ENCODE measurements around the gene RPRD2. TPM values are rescaled to one million over a fixed set of nuclear protein-coding genes. Genes with fewer than 3 reads are reported as not detected.
A peak's percentile ranks its signal among the peaks of the same experiment; 100 is the strongest.

Gene RPRD2
- total and polyA plus RNA-seq, 9 of the 15 experiments (the other 6 are each of a cell fraction or from before 2014, with no cell fraction given): 1.5 to 21.6 (median 7.7) TPM

DNA sequence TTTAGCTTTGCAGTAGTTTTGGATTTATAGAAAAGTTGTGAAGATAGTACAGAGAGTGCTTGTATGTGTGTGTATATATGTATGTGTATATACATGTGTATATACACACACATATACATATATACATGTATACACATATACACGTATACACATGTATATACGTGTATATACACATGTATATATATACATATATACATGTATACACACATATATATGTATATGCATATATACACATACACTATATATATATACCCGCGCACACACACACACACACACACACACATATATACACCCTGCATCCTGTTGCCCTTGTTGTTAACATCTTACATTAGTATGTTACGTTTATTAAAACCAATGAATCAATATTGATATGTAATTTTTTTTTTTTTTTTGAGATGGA lies 24.3 kb downstream of the RPRD2 start:
- Histone ChIP-seq H4K20me1 (replicated peaks; ENCODE audit: control insufficient read depth, insufficient read depth, low read length) (0 out of 2 replicates have a peak, but pooled peaks cover 9% of the 10 kb centered on the region), H3K9me3 (replicated peaks; ENCODE audit: control insufficient read depth, insufficient read depth, low read depth, low read length) (no peaks in the 10 kb centered on the region), H3K27ac (ENCODE audit: extremely low read depth, low read depth, low read length) (no peak overlapping the region), H3K36me3 (ENCODE audit: control insufficient read depth, insufficient read depth, low read length) (no peaks in the 10 kb centered on the region), H3K79me2 (ENCODE audit: control insufficient read depth, insufficient read depth, low read length) (peaks cover 89% of the 10 kb centered on the region), H3K4me1 (replicated peaks in 1 of 2; ENCODE audit: control insufficient read depth in 2 of 2, insufficient read depth in 2 of 2, low read length in 2 of 2) (peaks cover 3 to 9% of the 10 kb centered on the region in 2 experiments), H3K4me2 (ENCODE audit: insufficient read depth, low read length) (no peak overlapping the region), H3K9me1 (ENCODE audit: control insufficient read depth, insufficient read depth, low read length) (peaks cover 5% of the 10 kb centered on the region), H3K27me3 (ENCODE audit: control insufficient read depth in 2 of 2, insufficient read depth in 2 of 2, low read length in 2 of 2) (no peaks in the 10 kb centered on the region), H2AFZ (ENCODE audit: low read depth, low read length) (no peak overlapping the region), H3K4me3 (no peak overlapping the region), H3K9ac (ENCODE audit: insufficient read depth in 1 of 2, low read depth in 2 of 2, low read length in 2 of 2) (no peak overlapping the region)
- no TSS peak for BruUV-seq (replicated peaks)
- in situ Hi-C loops (cut with MboI) (no loop called here), intact Hi-C loops (cut with micrococcal nuclease) (no loop called here)
- no peak for FAIRE-seq
- WGBS (ENCODE audit: insufficient coverage, low coverage, missing lambda C conversion rate): 92% methylated on average over 5 of the region's 5 CpGs
- ChIA-PET CTCF (ENCODE audit: low intra/inter-chr PET ratio) (interaction anchor here (0.6 kb wide), 1 partner anchor 132 kb away, joined by 4 read pairs; no protein-coding TSS in a partner anchor), POLR2A (interaction anchor here (0.7 to 1.1 kb wide), 3 partner anchors 16 to 24 kb away, joined by 3 to 5 read pairs (median 4); partner anchors contain the start of gene RPRD2)
- ATAC-seq: no peak
- no peak for DNase-seq (ENCODE audit: extremely low read depth in 1 of 4, low spot score in 3 of 4)
- no peak for TF ChIP-seq ATF7 (IDR thresholded peaks at IDR 0.05)
- TF ChIP-seq SMARCE1 (IDR thresholded peaks at IDR 0.05): no peak
- TF ChIP-seq, protein P1, sequence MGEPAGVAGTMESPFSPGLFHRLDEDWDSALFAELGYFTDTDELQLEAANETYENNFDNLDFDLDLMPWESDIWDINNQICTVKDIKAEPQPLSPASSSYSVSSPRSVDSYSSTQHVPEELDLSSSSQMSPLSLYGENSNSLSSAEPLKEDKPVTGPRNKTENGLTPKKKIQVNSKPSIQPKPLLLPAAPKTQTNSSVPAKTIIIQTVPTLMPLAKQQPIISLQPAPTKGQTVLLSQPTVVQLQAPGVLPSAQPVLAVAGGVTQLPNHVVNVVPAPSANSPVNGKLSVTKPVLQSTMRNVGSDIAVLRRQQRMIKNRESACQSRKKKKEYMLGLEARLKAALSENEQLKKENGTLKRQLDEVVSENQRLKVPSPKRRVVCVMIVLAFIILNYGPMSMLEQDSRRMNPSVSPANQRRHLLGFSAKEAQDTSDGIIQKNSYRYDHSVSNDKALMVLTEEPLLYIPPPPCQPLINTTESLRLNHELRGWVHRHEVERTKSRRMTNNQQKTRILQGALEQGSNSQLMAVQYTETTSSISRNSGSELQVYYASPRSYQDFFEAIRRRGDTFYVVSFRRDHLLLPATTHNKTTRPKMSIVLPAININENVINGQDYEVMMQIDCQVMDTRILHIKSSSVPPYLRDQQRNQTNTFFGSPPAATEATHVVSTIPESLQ (CRISPR knock-in tag; IDR thresholded peaks at IDR 0.05): no peak
- TF ChIP-seq TAF1 (IDR thresholded peaks at IDR 0.05; ENCODE audit: control insufficient read depth, extremely low read depth, insufficient read depth, low read length, severe bottlenecking): no peak
- no peak for TF ChIP-seq ZNF175 (CRISPR knock-in tag; IDR thresholded peaks at IDR 0.05; ENCODE audit: low read depth)
- TF ChIP-seq PCBP2 (IDR thresholded peaks at IDR 0.05; ENCODE audit: low read depth, low read length, poor library complexity, severe bottlenecking): no peak
- TF ChIP-seq ELF2 (CRISPR knock-in tag; IDR thresholded peaks at IDR 0.05): no peak
- TF ChIP-seq MYNN (IDR thresholded peaks at IDR 0.05): no peak
- no peak for TF ChIP-seq MYNN (CRISPR knock-in tag; IDR thresholded peaks at IDR 0.05)
- TF ChIP-seq, protein P2, sequence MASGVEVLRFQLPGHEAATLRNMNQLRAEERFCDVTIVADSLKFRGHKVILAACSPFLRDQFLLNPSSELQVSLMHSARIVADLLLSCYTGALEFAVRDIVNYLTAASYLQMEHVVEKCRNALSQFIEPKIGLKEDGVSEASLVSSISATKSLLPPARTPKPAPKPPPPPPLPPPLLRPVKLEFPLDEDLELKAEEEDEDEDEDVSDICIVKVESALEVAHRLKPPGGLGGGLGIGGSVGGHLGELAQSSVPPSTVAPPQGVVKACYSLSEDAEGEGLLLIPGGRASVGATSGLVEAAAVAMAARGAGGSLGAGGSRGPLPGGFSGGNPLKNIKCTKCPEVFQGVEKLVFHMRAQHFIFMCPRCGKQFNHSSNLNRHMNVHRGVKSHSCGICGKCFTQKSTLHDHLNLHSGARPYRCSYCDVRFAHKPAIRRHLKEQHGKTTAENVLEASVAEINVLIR (CRISPR knock-in tag; IDR thresholded peaks at IDR 0.05): no peak
- no peak for TF ChIP-seq TAF7 (tag; IDR thresholded peaks at IDR 0.05)
- TF ChIP-seq PPARD (CRISPR knock-in tag; IDR thresholded peaks at IDR 0.05): no peak
- TF ChIP-seq ZNF140 (CRISPR knock-in tag; IDR thresholded peaks at IDR 0.05): peak; percentile 72; the same call in 1 of the 2 replicates
- TF ChIP-seq, protein P3, sequence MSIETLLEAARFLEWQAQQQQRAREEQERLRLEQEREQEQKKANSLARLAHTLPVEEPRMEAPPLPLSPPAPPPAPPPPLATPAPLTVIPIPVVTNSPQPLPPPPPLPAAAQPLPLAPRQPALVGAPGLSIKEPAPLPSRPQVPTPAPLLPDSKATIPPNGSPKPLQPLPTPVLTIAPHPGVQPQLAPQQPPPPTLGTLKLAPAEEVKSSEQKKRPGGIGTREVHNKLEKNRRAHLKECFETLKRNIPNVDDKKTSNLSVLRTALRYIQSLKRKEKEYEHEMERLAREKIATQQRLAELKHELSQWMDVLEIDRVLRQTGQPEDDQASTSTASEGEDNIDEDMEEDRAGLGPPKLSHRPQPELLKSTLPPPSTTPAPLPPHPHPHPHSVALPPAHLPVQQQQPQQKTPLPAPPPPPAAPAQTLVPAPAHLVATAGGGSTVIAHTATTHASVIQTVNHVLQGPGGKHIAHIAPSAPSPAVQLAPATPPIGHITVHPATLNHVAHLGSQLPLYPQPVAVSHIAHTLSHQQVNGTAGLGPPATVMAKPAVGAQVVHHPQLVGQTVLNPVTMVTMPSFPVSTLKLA (conservative IDR thresholded peaks at IDR 0.05): no peak
- TF ChIP-seq, protein P4, sequence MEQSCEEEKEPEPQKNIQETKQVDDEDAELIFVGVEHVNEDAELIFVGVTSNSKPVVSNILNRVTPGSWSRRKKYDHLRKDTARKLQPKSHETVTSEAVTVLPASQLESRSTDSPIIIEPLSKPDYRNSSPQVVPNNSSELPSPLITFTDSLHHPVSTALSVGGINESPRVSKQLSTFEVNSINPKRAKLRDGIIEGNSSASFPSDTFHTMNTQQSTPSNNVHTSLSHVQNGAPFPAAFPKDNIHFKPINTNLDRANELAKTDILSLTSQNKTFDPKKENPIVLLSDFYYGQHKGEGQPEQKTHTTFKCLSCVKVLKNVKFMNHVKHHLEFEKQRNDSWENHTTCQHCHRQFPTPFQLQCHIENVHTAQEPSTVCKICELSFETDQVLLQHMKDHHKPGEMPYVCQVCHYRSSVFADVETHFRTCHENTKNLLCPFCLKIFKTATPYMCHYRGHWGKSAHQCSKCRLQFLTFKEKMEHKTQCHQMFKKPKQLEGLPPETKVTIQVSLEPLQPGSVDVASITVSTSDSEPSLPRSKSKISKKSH (CRISPR knock-in tag; IDR thresholded peaks at IDR 0.05): no peak
- TF ChIP-seq TAF9B (IDR thresholded peaks at IDR 0.05; ENCODE audit: partially characterized antibody): no peak
- no peak for TF ChIP-seq TCF7L2 (IDR thresholded peaks at IDR 0.05; ENCODE audit: low read depth, low read length)
- no peak for TF ChIP-seq KLF6 (CRISPR knock-in tag; IDR thresholded peaks at IDR 0.05; ENCODE audit: borderline replicate concordance)
